Measurements from ENCODE around the gene TBL3. TPM values are rescaled to one million over a fixed set of nuclear protein-coding genes. Genes with fewer than 3 reads are reported as not detected.
"Not testable (repeated sequence)": the region's sequence is repeated elsewhere in the genome, so short reads cannot be mapped to it uniquely, and the experiment has no call there.

TBL3 gene
- total RNA-seq, 1 donor: 26.1 TPM

- H3K4me3 ChIP-seq (ENCODE audit: insufficient read depth, low read length): no peak overlapping the region
- TF ChIP-seq, protein P1, sequence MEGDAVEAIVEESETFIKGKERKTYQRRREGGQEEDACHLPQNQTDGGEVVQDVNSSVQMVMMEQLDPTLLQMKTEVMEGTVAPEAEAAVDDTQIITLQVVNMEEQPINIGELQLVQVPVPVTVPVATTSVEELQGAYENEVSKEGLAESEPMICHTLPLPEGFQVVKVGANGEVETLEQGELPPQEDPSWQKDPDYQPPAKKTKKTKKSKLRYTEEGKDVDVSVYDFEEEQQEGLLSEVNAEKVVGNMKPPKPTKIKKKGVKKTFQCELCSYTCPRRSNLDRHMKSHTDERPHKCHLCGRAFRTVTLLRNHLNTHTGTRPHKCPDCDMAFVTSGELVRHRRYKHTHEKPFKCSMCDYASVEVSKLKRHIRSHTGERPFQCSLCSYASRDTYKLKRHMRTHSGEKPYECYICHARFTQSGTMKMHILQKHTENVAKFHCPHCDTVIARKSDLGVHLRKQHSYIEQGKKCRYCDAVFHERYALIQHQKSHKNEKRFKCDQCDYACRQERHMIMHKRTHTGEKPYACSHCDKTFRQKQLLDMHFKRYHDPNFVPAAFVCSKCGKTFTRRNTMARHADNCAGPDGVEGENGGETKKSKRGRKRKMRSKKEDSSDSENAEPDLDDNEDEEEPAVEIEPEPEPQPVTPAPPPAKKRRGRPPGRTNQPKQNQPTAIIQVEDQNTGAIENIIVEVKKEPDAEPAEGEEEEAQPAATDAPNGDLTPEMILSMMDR (IDR thresholded peaks at IDR 0.05; ENCODE audit: extremely low read depth, low read depth, low read length): no peak
- no peaks in the 10 kb centered on the region for H3K79me2 ChIP-seq (ENCODE audit: insufficient read depth, low read length)
- peaks cover 6% of the 10 kb centered on the region for H3K4me1 ChIP-seq (ENCODE audit: insufficient read depth, low read length)
- DNase-seq (ENCODE audit: insufficient read length, low spot score, missing footprints): peak; percentile 61
- no peak overlapping the region for H2AFZ ChIP-seq (ENCODE audit: low read length)
- H3K9me3 ChIP-seq (ENCODE audit: low read depth, low read length): no peaks in the 10 kb centered on the region
- no peak overlapping the region for H3K27ac ChIP-seq (ENCODE audit: low read depth, low read length)
- no peaks in the 10 kb centered on the region for H4K20me1 ChIP-seq (ENCODE audit: insufficient read depth, low read length)
- H3K36me3 ChIP-seq (ENCODE audit: insufficient read depth, low read length): peaks cover 14% of the 10 kb centered on the region
- no peaks in the 10 kb centered on the region for H3K27me3 ChIP-seq (ENCODE audit: insufficient read depth, low read length)
- H3K4me2 ChIP-seq (ENCODE audit: insufficient read depth, low read length): no peak overlapping the region
These were observed 33.5 kb upstream of the TBL3 start for GRCh38 chr16:1938316-1938715.

DNA sequence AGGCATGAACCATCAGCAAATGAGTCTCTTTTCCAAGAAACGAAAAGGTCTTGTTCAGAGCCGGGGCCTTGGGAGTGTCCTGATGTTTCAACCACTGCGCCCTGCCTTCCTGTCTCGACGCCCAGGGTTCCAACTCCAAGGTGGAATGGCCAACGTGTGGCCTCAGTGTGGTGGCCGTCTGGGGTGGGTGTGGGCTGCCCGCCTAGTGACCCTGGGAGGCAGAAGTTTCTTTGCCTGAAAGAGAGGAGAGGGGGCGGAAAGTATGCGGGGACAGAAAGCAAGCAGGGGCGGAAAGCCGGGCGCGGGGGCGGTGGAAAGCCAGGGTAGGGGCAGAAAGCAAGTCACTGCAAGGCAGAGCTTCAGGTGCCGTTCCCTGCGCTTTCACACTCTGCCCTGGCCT is 32.9 kb upstream of the TBL3 start:
- Histone ChIP-seq H3K9me3 (ENCODE audit: low read depth, low read length) (no peaks in the 10 kb centered on the region), H3K27me3 (ENCODE audit: insufficient read depth, low read length) (no peaks in the 10 kb centered on the region), H3K36me3 (ENCODE audit: insufficient read depth, low read length) (peaks cover 14% of the 10 kb centered on the region), H3K4me1 (ENCODE audit: insufficient read depth, low read length) (peaks cover 10% of the 10 kb centered on the region), H4K20me1 (ENCODE audit: insufficient read depth, low read length) (no peaks in the 10 kb centered on the region), H3K79me2 (ENCODE audit: insufficient read depth, low read length) (no peaks in the 10 kb centered on the region), H3K27ac (ENCODE audit: low read depth, low read length) (no peak overlapping the region), H2AFZ (ENCODE audit: low read length) (no peak overlapping the region), H3K4me3 (ENCODE audit: insufficient read depth, low read length) (no peak overlapping the region), H3K4me2 (ENCODE audit: insufficient read depth, low read length) (no peak overlapping the region)
- peak; percentile 27 for DNase-seq (ENCODE audit: insufficient read length, low spot score, missing footprints)
- TF ChIP-seq, protein P1 (IDR thresholded peaks at IDR 0.05; ENCODE audit: extremely low read depth, low read depth, low read length): no peak

DNA sequence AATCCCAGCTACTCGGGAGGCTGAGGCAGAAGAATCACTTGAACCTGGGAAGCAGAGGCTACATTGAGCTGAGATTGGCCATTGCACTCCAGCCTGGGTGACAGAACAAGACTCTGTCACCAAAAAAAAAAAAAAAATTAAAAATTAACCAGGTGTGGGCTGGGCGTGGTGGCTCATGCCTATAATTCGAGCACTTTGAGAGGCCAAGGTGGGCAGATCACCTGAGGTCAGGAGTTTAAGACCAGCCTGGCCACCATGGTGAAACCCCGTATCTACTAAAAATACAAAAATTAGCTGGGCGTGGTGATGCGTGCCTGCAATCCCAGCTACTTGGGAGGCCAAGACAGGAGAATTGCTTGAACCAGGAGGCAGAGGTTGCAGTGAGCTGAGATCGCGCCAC is 32.0 kb upstream of the TBL3 start:
- not testable (repeated sequence) for H3K4me2 ChIP-seq (ENCODE audit: insufficient read depth, low read length); H3K79me2 ChIP-seq (ENCODE audit: insufficient read depth, low read length); H4K20me1 ChIP-seq (ENCODE audit: insufficient read depth, low read length); DNase-seq (ENCODE audit: insufficient read length, low spot score, missing footprints); H3K27ac ChIP-seq (ENCODE audit: low read depth, low read length); H3K4me3 ChIP-seq (ENCODE audit: insufficient read depth, low read length); H2AFZ ChIP-seq (ENCODE audit: low read length); H3K27me3 ChIP-seq (ENCODE audit: insufficient read depth, low read length); H3K9me3 ChIP-seq (ENCODE audit: low read depth, low read length)
- Histone ChIP-seq H3K36me3 (ENCODE audit: insufficient read depth, low read length) (peaks cover 14% of the 10 kb centered on the region), H3K4me1 (ENCODE audit: insufficient read depth, low read length) (peaks cover 10% of the 10 kb centered on the region)

- no peaks in the 10 kb centered on the region for H3K79me2 ChIP-seq (ENCODE audit: insufficient read depth, low read length)
- H3K27me3 ChIP-seq (ENCODE audit: insufficient read depth, low read length): no peaks in the 10 kb centered on the region
- TF ChIP-seq, protein P1 (IDR thresholded peaks at IDR 0.05; ENCODE audit: extremely low read depth, low read depth, low read length): no peak
- H2AFZ ChIP-seq (ENCODE audit: low read length): no peak overlapping the region
- peak; percentile 36 for DNase-seq (ENCODE audit: insufficient read length, low spot score, missing footprints)
- no peak overlapping the region for H3K27ac ChIP-seq (ENCODE audit: low read depth, low read length)
- peaks cover 10% of the 10 kb centered on the region for H3K4me1 ChIP-seq (ENCODE audit: insufficient read depth, low read length)
- H3K9me3 ChIP-seq (ENCODE audit: low read depth, low read length): no peaks in the 10 kb centered on the region
- H4K20me1 ChIP-seq (ENCODE audit: insufficient read depth, low read length): no peaks in the 10 kb centered on the region
- H3K4me3 ChIP-seq (ENCODE audit: insufficient read depth, low read length): no peak overlapping the region
- peaks cover 14% of the 10 kb centered on the region for H3K36me3 ChIP-seq (ENCODE audit: insufficient read depth, low read length)
- H3K4me2 ChIP-seq (ENCODE audit: insufficient read depth, low read length): no peak overlapping the region
These were observed 31.3 kb upstream of the TBL3 start for GRCh38 chr16:1940273-1941161.

Data from osteoblast (primary cell).